Cardiac fibroblast (primary cell): ENCODE data around the gene PCDHA11.

Experiments used
- DNase-seq, 2 donors: peaks; one replicate each; pipeline versions ENCODE4 v3.0.0 to v3.0.0-alpha.2; 2010; ENCODE audit warnings: low read depth in 2 of 2
- H3K4me3 ChIP-seq, 2 donors: replicated peaks in 1 of 2; 1 replicate in 1 of 2; 2 replicates in 1 of 2; pipeline ENCODE4 v1.5.1; 2011; ENCODE audit warnings: low read depth in 2 of 2, low read length in 2 of 2, mild to moderate bottlenecking in 2 of 2, moderate library complexity in 1 of 2
- CTCF ChIP-seq: IDR thresholded peaks from one replicate; pipeline ENCODE4 v1.5.1; 2011; ENCODE audit warnings: low read depth, mild to moderate bottlenecking, low read length, inconsistent platforms

The PCDHA11 gene

GRCh38 chr5:140855772-140856674 lies 12.7 kb upstream of the PCDHA11 start, which contains the start of gene PCDHA10:
Gene PCDHA10, plus strand, starts transcription at chr5:140855897. Its CDS starts 152 bp downstream, at chr5:140856049.
- no peak within 1 kb of the TSS for H3K4me3 ChIP-seq
- peak in 1 of 2 donors; percentile 35 for DNase-seq
- peak; percentile 2 for TF ChIP-seq CTCF

GRCh38 chr5:140857177-140857986 lies 11.4 kb upstream of the PCDHA11 start:
- no peak for DNase-seq
- TF ChIP-seq CTCF: no peak
- H3K4me3 ChIP-seq: no peak overlapping the region

- no peak for DNase-seq
- TF ChIP-seq CTCF: no peak
- no peak overlapping the region for H3K4me3 ChIP-seq
Measured at GRCh38 chr5:140857987-140858240, 10.8 kb upstream of the PCDHA11 start.

- DNase-seq: no peak
- no peak overlapping the region for H3K4me3 ChIP-seq
- TF ChIP-seq CTCF: no peak
Measured at GRCh38 chr5:140862441-140863295, 6.1 kb upstream of the PCDHA11 start.

- TF ChIP-seq CTCF: no peak
- DNase-seq: peak in 1 of 2 donors; percentile 33
- H3K4me3 ChIP-seq: no peak overlapping the region
Measured at GRCh38 chr5:140869555-140869886, 764 bp downstream of the PCDHA11 start.

GRCh38 chr5:140870221-140871201 lies 1.8 kb downstream of the PCDHA11 start:
- H3K4me3 ChIP-seq: no peak overlapping the region
- no peak for DNase-seq
- no peak for TF ChIP-seq CTCF
